PFSK-1 (cell line): ENCODE results near the gene FASTK.

ENCODE experiments used
- FOXP2 ChIP-seq: optimal IDR thresholded peaks from 2 replicates; pipeline ENCODE3; 2011; ENCODE audit warnings: borderline replicate concordance, control low read depth, inconsistent platforms; ENCODE audit not compliant: insufficient read depth; ENCODE audit errors: extremely low read length, extremely low read depth
- POLR2AphosphoS5 ChIP-seq: IDR thresholded peaks from 2 replicates; pipeline ENCODE4 v1.6.1; 2012; ENCODE audit warnings: low read depth, mild to moderate bottlenecking, control low read depth, low read length, moderate library complexity
- REST ChIP-seq, 2 experiments: IDR thresholded peaks; 2 replicates each; pipeline versions ENCODE4 v1.6.1 to v1.8.0; 2011 to 2012; ENCODE audit warnings: low read depth in 2 of 2, low read length in 2 of 2, control low read depth in 1 of 2, inconsistent platforms in 1 of 2, mild to moderate bottlenecking in 1 of 2, moderate library complexity in 1 of 2; ENCODE audit not compliant: insufficient read depth in 1 of 2
- SIN3A ChIP-seq: IDR thresholded peaks from 2 replicates; pipeline ENCODE4 v1.6.1; 2012; ENCODE audit warnings: mild to moderate bottlenecking, low read length, moderate library complexity, borderline replicate concordance; ENCODE audit not compliant: insufficient read depth
- TAF1 ChIP-seq: IDR thresholded peaks from 2 replicates; pipeline ENCODE4 v1.6.1; 2012; ENCODE audit warnings: low read length, control low read depth, borderline replicate concordance; ENCODE audit not compliant: insufficient read depth

FASTK gene

GRCh38 chr7:151118108-151119054, 37.8 kb upstream of the FASTK start:
- TF ChIP-seq TAF1 (no peak), POLR2AphosphoS5 (no peak), SIN3A (no peak), REST (IDR thresholded peaks at IDR 0.05; ENCODE audit: insufficient read depth in 1 of 2, low read depth in 2 of 2, low read length in 2 of 2) (no peak), FOXP2 (no peak)

- TF ChIP-seq FOXP2 = no peak
- TF ChIP-seq SIN3A = no peak
- no peak for TF ChIP-seq POLR2AphosphoS5
- TF ChIP-seq REST (IDR thresholded peaks at IDR 0.05; ENCODE audit: insufficient read depth in 1 of 2, low read depth in 2 of 2, low read length in 2 of 2) = no peak
- TF ChIP-seq TAF1 = no peak
Measured at GRCh38 chr7:151117565-151117964, 37.0 kb upstream of the FASTK start.

GRCh38 chr7:151116603-151117440, 36.2 kb upstream of the FASTK start:
- TF ChIP-seq POLR2AphosphoS5 = no peak
- TF ChIP-seq REST (IDR thresholded peaks at IDR 0.05; ENCODE audit: insufficient read depth in 1 of 2, low read depth in 2 of 2, low read length in 2 of 2) = no peak
- no peak for TF ChIP-seq FOXP2
- TF ChIP-seq TAF1 = no peak
- TF ChIP-seq SIN3A = no peak

- TF ChIP-seq POLR2AphosphoS5 (no peak), SIN3A (no peak), FOXP2 (no peak), REST (IDR thresholded peaks at IDR 0.05; ENCODE audit: insufficient read depth in 1 of 2, low read depth in 2 of 2, low read length in 2 of 2) (no peak), TAF1 (no peak)
Measured at GRCh38 chr7:151115836-151116418, 35.3 kb upstream of the FASTK start.
